ENCODE results near the gene STRA8. TPM values are rescaled to one million over a fixed set of nuclear protein-coding genes. Genes with fewer than 3 reads are reported as not detected.

The STRA8 gene
- polyA plus RNA-seq, 3 donors, result not detected

DNA sequence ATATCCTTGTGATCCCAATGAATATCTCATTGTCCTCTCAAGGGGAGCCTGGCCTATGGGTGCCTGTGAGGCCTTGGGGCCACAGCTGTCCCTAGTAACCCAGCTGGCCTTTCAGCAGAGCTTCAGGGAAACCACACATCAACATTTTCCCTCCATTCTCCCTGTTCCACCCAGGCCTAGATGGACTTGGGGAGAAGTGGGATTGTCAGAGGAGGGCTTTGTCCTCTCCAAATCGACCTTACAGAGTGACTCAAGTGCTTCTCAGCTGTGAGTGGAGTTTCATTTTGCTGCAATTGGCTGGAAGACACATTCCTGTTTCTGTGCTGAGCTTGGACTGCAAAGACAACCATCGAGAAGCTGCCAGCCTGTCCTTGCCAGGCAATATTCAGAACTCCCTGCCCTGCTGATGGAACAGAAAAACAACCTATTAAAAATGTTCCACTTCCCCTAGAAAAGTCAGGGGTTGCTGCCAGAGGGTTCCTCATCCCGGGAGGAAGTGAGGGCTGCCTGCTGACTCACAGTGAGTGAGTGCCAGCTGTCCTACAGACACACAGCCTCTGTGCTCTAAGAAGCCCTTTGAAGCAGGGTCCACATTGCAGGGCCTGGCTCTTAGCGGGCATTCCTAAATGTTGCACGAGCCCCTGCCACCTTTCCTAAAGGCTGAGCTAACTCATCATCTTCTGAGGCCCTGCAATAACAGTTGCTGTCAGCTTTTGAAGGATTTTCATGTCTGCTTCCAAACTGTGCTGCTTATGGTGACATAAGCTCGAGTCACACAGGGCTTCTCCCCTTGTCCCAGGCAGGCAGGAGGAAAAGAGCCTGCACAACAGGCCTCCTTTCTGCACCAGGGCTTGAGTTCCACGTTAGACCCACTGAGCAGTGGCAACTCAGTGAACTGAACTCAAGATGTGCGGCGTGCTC lies 20.5 kb downstream of the STRA8 start:
- 26 to 52% (median 32%) methylated on average over 9 of the region's 9 CpGs for WGBS, 3 donors
- H3K27ac ChIP-seq (ENCODE audit: low read depth, low read length), result no peak overlapping the region

- WGBS, 3 donors, result 52 to 87% (median 75%) methylated on average over 4 of the region's 4 CpGs
- no peak overlapping the region for H3K27ac ChIP-seq (ENCODE audit: low read depth, low read length)
Measured at GRCh38 chr7:135257790-135258189, 24.2 kb downstream of the STRA8 start.

DNA sequence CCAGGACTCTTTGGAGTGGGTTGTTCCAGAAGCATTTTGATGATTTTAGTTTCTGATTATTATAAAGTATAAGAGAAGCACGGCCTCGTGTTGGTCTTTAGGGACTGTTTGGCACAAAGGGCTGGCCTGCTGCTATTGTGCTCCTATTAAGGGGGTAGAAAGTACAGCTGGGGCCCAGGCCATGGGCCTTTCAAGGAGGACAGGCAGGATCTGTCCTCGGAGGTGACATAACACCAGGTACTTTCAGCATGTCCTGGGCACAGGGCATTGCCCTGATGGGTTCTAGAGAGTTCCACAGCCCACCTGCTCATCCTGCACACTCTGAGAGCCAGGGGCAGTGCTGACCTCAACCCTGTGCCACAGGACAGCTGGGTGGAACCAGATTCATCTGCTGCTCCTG lies 24.9 kb downstream of the STRA8 start:
- 78 to 87% (median 83%) methylated on average over 3 of the region's 3 CpGs for WGBS, 3 donors
- no peak overlapping the region for H3K27ac ChIP-seq (ENCODE audit: low read depth, low read length)

DNA sequence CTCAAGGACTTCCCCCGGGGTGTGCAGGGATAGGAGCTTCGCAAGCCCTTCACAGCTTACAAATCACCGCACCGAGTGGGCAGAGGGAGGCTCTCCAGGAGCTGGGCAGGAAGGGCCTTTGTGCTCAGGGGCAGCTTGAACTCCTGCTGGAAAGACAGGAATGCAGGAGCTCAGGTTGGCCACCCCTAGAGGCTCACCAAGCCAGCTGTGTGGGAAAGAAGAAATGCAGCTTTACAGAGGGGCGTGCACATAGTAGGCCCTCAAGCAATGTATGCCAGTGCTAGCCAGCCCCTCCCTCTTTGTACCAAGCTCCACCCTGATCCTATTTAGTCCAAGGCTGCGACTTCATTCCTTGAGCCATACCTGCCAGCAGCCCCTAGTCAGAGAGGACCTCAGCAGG lies 26.1 kb downstream of the STRA8 start:
- H3K27ac ChIP-seq (ENCODE audit: low read depth, low read length), result no peak overlapping the region
- 93 to 97% (median 96%) methylated on average over 6 of the region's 6 CpGs for WGBS, 3 donors

- 69 to 91% (median 81%) methylated on average over 2 of the region's 2 CpGs for WGBS, 3 donors
- H3K27ac ChIP-seq (ENCODE audit: low read depth, low read length), result no peak overlapping the region
Measured at GRCh38 chr7:135260470-135260869, 26.8 kb downstream of the STRA8 start.

GRCh38 chr7:135260930-135261721 lies 27.5 kb downstream of the STRA8 start:
- 47 to 76% (median 72%) methylated on average over 10 of the region's 10 CpGs for whole genome bisulfite sequencing, 3 donors
- no peak overlapping the region for H3K27ac ChIP-seq (ENCODE audit: low read depth, low read length)

GRCh38 chr7:135262623-135263320 lies 29.1 kb downstream of the STRA8 start:
- WGBS, 3 donors, result 81 to 92% (median 90%) methylated on average over 9 of the region's 9 CpGs
- no peak overlapping the region for H3K27ac ChIP-seq (ENCODE audit: low read depth, low read length)

DNA sequence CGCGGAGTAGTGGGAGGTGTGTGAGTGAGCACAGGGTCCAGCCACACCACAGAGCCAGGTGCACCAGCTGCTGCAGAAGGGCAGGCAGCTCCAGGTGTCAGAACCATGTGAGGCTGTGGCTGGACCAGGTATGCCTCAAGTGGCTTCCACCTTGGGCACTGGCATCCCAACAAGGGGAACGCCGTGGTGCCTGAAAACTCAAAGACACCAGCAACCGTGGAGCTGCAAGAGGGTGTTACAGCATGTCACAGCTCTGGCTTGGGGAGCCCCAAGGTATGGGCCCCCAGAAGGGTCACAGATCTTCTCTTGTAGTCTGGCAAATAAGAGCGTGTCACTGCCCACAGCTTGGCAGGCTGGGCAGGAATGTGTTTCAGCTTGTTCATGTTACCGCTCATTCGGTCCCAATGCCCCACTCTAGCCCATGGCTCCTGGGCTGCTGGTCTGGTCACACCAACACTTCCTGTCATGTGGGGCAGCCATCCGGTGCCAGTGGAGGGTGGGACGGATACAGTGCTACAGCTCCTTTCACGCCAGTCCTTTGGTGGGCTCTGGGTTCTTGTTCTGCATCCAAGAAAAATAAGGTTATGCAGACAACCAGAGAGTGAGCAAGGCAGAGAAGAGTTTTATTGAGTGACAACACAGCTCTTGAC lies 29.8 kb downstream of the STRA8 start:
- H3K27ac ChIP-seq (ENCODE audit: low read depth, low read length), result no peak overlapping the region
- WGBS, 3 donors, result 95 to 96% (median 96%) methylated on average over 11 of the region's 11 CpGs

GRCh38 chr7:135265637-135266036 lies 32.0 kb downstream of the STRA8 start:
- H3K27ac ChIP-seq (ENCODE audit: low read depth, low read length), result no peak overlapping the region
- 74 to 81% (median 75%) methylated on average over 1 of the region's 1 CpG for WGBS, 3 donors

DNA sequence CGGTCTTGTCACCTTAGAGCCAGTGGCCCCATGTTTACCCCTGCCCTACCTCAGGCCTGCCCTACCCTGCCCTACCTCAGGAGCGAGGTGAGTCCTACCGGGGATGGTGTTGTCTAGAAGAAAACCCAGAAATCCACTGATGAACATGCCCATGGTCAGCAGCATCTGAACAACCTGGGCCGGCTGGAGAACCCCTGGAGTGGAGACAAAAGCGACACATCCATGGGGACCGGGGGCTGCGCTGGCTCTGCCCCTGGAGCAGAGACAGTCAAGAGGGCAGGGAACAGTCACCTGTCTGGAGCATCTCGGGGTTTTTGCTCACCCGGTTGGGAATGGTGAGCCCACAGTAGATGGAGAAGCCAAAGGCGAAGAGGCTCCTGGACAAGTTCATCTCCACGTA lies 36.3 kb downstream of the STRA8 start:
- WGBS, 3 donors, result 90 to 95% (median 93%) methylated on average over 11 of the region's 11 CpGs
- no peak overlapping the region for H3K27ac ChIP-seq (ENCODE audit: low read depth, low read length)

- 68 to 80% (median 80%) methylated on average over 22 to 23 of the region's 23 CpGs for WGBS, 3 donors
Measured at GRCh38 chr7:135270577-135271254, 37.1 kb downstream of the STRA8 start.

GRCh38 chr7:135271255-135271615 lies 37.6 kb downstream of the STRA8 start:
- no peak overlapping the region for H3K27ac ChIP-seq (ENCODE audit: low read depth, low read length)
- 88 to 90% (median 89%) methylated on average over 10 of the region's 10 CpGs for WGBS, 3 donors

More at GRCh38 chr7:135270577-135271254, 37.1 kb downstream of the STRA8 start:
- H3K27ac ChIP-seq (ENCODE audit: low read depth, low read length), result no peak overlapping the region

DNA sequence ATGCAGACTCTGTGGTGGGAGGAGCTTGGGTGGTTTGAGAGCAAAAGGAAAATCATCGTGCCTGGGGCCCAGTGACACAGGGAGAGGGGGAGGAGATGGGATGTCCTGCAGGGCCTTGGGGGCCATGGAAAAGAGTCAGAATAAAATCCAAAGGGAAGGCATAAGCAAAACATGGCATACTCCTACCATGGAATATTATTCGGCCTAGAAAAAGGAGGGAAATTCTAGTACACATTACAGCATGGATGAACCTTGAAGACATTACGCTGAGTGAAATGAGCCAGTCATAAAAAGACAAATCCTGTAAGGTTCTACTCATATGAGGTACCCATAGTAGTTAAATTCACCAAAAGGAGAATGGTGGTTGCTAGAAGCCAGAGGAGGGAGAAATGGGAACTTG lies 38.7 kb downstream of the STRA8 start:
- 80 to 90% (median 89%) methylated on average over 3 of the region's 3 CpGs for whole genome bisulfite sequencing, 3 donors
- no peak overlapping the region for H3K27ac ChIP-seq (ENCODE audit: low read depth, low read length)

DNA sequence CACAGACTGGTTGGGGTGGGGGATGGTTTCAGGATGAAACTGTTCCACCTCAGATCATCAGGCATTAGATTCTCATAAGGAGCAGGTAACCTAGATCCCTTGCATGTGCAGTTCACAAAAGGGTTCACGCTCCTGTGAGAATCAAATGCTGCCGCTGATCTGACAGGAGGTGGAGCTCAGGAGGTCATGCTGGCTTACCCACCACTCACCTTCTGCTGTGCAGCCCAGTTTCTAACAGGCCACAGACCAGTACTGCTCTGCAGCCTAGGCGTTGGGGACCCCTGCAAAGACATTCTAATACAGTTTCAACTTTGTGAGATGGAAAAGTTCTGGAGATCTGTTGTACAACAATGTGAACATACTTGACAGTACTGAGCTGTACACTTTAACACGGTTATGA lies 39.9 kb downstream of the STRA8 start:
- 74 to 79% (median 78%) methylated on average over 4 of the region's 4 CpGs for WGBS, 3 donors
- H3K27ac ChIP-seq (ENCODE audit: low read depth, low read length), result no peak overlapping the region

DNA sequence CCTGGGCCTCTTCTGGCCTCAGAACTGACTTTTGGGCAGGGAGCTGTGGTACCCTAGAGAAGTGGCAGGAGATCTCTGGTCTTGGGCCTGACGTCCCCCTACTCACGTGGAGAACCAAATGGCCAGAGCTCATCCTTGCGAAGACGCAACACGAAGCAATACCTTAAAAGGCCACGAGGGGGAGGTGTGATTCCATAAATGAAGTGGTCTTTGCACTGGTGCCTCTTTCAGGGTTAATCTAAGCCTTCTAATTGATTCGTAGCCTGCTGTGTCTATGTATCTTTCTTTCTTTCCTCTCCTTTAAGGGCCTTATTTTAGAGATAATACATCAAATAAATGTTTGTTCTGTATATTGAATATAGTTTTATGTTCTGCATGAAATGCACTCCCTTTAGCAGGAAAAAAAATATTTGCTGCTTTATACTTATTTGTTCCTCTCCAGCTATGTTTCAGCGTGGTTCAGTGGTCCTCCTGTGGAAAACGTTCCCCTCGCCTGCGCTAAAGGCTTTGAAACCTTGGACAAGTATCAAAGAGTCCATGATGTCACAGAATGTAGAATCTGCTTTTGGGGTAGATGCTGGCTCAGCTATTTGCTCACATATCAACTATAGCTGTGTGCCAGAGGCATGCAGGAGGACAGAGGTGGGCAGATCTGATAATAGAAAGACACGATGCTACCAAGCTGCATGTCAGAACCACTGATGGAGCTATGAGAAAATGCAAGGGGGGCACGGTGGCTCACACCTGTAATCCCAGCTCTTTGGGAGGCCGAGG lies 41.0 kb downstream of the STRA8 start:
- WGBS, 3 donors, result 33 to 36% (median 36%) methylated on average over 14 of the region's 14 CpGs
- H3K27ac ChIP-seq (ENCODE audit: low read depth, low read length), result no peak overlapping the region

GRCh38 chr7:135275971-135276580 lies 42.4 kb downstream of the STRA8 start:
- 91% methylated on average over 10 of the region's 10 CpGs for WGBS, 3 donors
- no peak overlapping the region for H3K27ac ChIP-seq (ENCODE audit: low read depth, low read length)

GRCh38 chr7:135277161-135277560 lies 43.5 kb downstream of the STRA8 start:
- 79 to 85% (median 80%) methylated on average over 13 of the region's 13 CpGs for WGBS, 3 donors
- no peak overlapping the region for H3K27ac ChIP-seq (ENCODE audit: low read depth, low read length)

Data from adipose tissue (tissue), 3 donors.